Measurements from ENCODE around the gene ACO1. TPM values are rescaled to one million over a fixed set of nuclear protein-coding genes. Genes with fewer than 3 reads are reported as not detected.
A peak's percentile ranks its signal among the peaks of the same experiment; 100 is the strongest.

The ACO1 gene
- total RNA-seq, 2 donors from 2014 or later = 10.1 to 16.6 TPM

DNA sequence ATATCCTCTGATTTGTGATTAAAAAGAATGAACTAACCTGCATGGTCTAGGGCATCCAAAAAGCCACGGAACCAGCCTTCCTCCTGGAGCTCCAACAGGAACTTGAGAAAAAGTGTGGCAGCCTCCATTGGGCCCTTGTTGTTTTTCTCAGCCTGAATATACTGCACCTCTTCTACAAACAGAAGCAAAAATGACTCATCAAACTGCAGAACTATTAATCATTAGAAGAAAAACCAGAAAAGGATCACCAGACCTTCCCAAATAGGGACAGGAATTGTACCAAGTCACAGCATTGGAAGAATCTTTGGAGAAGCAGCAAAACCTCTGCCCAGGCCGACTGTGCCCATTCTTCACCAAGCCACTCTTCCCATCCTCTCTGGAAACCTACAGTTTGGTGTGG is 116.3 kb downstream of the ACO1 start:
- Mint-ChIP-seq H3K4me1 (ENCODE audit: low read depth) (no peaks in the 10 kb centered on the region), H3K9me3 (no peaks in the 10 kb centered on the region), H3K27me3 (ENCODE audit: low read depth) (no peaks in the 10 kb centered on the region), H3K36me3 (ENCODE audit: insufficient read depth in 2 of 2) (peaks cover 0 to 11% of the 10 kb centered on the region in 2 donors), H3K27ac (no peak overlapping the region), H3K4me3 (no peak overlapping the region)
- DNase-seq = no peak
- ATAC-seq (replicated peaks in 1 of 2) = no peak

DNA sequence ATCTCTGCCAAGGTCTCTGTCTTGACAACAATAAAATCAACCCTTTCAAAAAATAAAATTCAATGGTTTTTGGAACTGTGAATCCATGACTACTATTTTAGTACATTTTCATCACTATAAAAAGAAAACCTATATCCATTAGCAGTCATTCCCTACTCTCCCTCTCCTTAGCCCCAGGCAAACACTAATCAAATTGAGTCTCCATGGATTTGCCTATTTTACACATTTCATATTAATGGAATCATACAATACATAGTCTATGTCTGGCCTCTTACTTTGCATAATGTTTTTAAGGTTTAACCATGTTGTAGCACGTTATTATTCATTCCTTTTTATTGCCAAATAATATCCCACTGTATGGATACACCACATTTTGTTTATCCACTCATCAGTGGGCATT is 117.4 kb downstream of the ACO1 start:
- Mint-ChIP-seq H3K27me3 (ENCODE audit: low read depth) (no peaks in the 10 kb centered on the region), H3K36me3 (ENCODE audit: insufficient read depth in 2 of 2) (peaks cover 0 to 10% of the 10 kb centered on the region in 2 donors), H3K9me3 (no peaks in the 10 kb centered on the region), H3K4me3 (no peak overlapping the region), H3K4me1 (ENCODE audit: low read depth) (no peaks in the 10 kb centered on the region), H3K27ac (no peak overlapping the region)
- ATAC-seq (replicated peaks in 1 of 2) (no peak), DNase-seq (no peak)

DNA sequence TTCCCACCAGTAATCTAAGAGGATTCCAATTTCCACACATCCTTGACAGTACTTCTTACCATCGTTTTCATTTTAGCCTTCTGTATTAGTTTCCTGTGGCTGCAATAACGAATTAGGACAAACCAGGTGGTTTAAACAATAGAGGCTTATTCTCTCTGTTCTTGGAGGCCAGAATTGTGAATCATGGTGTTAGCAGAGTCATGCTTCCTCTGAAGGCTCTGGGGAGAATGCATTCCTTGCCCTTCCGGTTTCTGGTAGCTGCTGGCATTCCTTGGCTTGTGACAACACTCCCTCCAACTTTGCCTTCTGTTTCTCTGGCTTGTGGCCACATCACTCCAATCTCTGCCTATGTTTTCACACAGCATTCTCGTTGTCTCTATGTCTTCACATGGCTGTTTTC is 118.0 kb downstream of the ACO1 start:
- H3K4me3 Mint-ChIP-seq = no peak overlapping the region
- no peak overlapping the region for H3K27ac Mint-ChIP-seq
- ATAC-seq (replicated peaks in 1 of 2) = no peak
- no peaks in the 10 kb centered on the region for H3K27me3 Mint-ChIP-seq (ENCODE audit: low read depth)
- DNase-seq = no peak
- H3K4me1 Mint-ChIP-seq (ENCODE audit: low read depth) = no peaks in the 10 kb centered on the region
- H3K36me3 Mint-ChIP-seq (ENCODE audit: insufficient read depth in 2 of 2) = peaks cover 0 to 10% of the 10 kb centered on the region in 2 donors
- no peaks in the 10 kb centered on the region for H3K9me3 Mint-ChIP-seq

DNA sequence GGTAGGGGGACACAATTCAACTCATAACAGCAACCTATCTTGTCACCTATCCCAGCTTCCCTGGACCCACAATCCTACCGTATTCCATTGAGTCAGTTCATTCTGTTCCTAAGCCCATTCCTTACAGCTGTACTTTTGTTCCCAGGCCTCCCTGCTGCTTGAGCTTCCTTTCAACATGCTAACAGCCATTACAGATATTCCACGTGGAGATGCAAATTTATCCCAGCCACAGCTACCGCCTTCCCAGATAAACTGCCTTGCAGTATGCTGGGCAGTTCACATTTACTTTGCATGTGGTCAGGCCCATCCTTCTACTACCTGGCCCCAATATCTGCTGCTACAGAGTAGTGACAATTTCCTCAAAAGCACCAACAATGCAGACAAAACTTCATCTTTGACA is 118.6 kb downstream of the ACO1 start:
- H3K4me1 Mint-ChIP-seq (ENCODE audit: low read depth) = no peaks in the 10 kb centered on the region
- no peak overlapping the region for H3K4me3 Mint-ChIP-seq
- H3K27ac Mint-ChIP-seq = peak overlapping the region; percentile 24
- no peaks in the 10 kb centered on the region for H3K9me3 Mint-ChIP-seq
- peaks cover 0 to 10% of the 10 kb centered on the region in 2 donors for H3K36me3 Mint-ChIP-seq (ENCODE audit: insufficient read depth in 2 of 2)
- DNase-seq = no peak
- H3K27me3 Mint-ChIP-seq (ENCODE audit: low read depth) = no peaks in the 10 kb centered on the region
- ATAC-seq (replicated peaks in 1 of 2) = no peak

Other genes starting within 250 kb of the ACO1 start
- gene RIGI, start 141.6 kb downstream of the ACO1 start, total RNA-seq = 1 to 10 TPM; 7.9 to 8.6 TPM
- 10 to 100 TPM; 54.4 to 63.5 TPM for gene SMIM27, start 167.7 kb downstream of the ACO1 start, total RNA-seq
- 10 to 100 TPM; 12.8 to 13.8 TPM for gene TOPORS, start 167.9 kb downstream of the ACO1 start, total RNA-seq
- 10 to 100 TPM; 29.2 to 31.7 TPM for gene NDUFB6, start 188.5 kb downstream of the ACO1 start, total RNA-seq

Measured in activated T-cell treated with anti-CD3 and anti-CD28 coated beads, Interleukin-2, amount 50 U/mL, for 72 hours (primary cell).